Measurements from ENCODE around the gene ARHGEF12. TPM values are rescaled to one million over a fixed set of nuclear protein-coding genes. Genes with fewer than 3 reads are reported as not detected.
A peak's percentile ranks its signal among the peaks of the same experiment; 100 is the strongest.

Gene ARHGEF12
- total RNA-seq, 2 donors from 2014 or later: 27.1 to 38.2 TPM

DNA sequence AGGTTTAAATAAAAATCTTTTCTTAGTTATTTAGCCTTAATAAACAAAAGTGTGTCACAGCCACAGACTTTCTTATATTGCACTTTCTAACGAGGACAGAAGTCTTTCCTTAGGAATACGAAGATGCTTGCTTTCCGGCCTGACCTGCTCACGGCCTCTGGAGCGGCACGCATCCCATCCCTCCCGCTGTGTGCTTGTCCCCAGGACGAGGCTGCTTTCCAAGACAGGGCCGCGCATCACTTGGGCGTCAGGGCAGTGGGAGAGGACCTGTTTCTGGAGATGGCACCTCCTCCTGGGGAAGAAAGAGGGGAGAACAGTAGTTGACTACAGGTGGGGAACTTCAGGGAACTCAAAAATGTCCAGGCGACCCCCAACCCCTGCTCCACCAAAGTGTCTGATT is 201.8 kb downstream of the ARHGEF12 start:
- Mint-ChIP-seq H3K9me3 (no peaks in the 10 kb centered on the region), H3K4me3 (no peak overlapping the region), H3K27ac (peak overlapping the region in 1 of 2 donors; percentile 61), H3K4me1 (ENCODE audit: low read depth in 2 of 2) (peaks cover 0 to 11% of the 10 kb centered on the region in 2 donors), H3K36me3 (no peaks in the 10 kb centered on the region), H3K27me3 (peaks cover 0 to 2% of the 10 kb centered on the region in 2 donors)
- no peak for DNase-seq (ENCODE audit: low spot score)
- ATAC-seq: no peak

GRCh38 chr11:120538707-120539106 is 202.5 kb downstream of the ARHGEF12 start:
- no peak for ATAC-seq
- H3K27ac Mint-ChIP-seq: no peak overlapping the region
- H3K4me3 Mint-ChIP-seq: no peak overlapping the region
- H3K4me1 Mint-ChIP-seq (ENCODE audit: low read depth in 2 of 2): peaks cover 0 to 11% of the 10 kb centered on the region in 2 donors
- DNase-seq (ENCODE audit: low spot score): no peak
- no peaks in the 10 kb centered on the region for H3K9me3 Mint-ChIP-seq
- peaks cover 0 to 2% of the 10 kb centered on the region in 2 donors for H3K27me3 Mint-ChIP-seq
- no peaks in the 10 kb centered on the region for H3K36me3 Mint-ChIP-seq

Other genes with a start within 250 kb of the ARHGEF12 start
- gene TRIM29, start 198.3 kb upstream of the ARHGEF12 start, total RNA-seq: not detected
- gene OAF, start 125.4 kb upstream of the ARHGEF12 start, total RNA-seq: 1 to 10 TPM; 1.1 to 1.9 TPM
- not detected for gene POU2F3, start 96.3 kb upstream of the ARHGEF12 start, total RNA-seq
- gene TLCD5, start 11.1 kb upstream of the ARHGEF12 start, total RNA-seq: under 1 TPM; 0.26 to 0.33 TPM
- gene GRIK4, start 175.3 kb downstream of the ARHGEF12 start, total RNA-seq: 1 to 10 TPM; 1.4 to 1.8 TPM

Data from natural killer cell treated with Interleukin-12 subunit alpha and Interleukin-12 subunit beta and Interleukin-15 and Interleukin-18, amount 100 ng/mL, for 72 hours (primary cell).